GM19372 (cell line): Measurements from ENCODE around the gene IGSF8.

Experiments
- ATAC-seq: cut with Tn5 transposase; IDR thresholded peaks from one replicate; pipeline ENCODE4 v1.9.1; 2021; ENCODE audit warnings: mild to moderate bottlenecking, low read depth, moderate library complexity; ENCODE audit not compliant: unreplicated experiment

Gene IGSF8

DNA sequence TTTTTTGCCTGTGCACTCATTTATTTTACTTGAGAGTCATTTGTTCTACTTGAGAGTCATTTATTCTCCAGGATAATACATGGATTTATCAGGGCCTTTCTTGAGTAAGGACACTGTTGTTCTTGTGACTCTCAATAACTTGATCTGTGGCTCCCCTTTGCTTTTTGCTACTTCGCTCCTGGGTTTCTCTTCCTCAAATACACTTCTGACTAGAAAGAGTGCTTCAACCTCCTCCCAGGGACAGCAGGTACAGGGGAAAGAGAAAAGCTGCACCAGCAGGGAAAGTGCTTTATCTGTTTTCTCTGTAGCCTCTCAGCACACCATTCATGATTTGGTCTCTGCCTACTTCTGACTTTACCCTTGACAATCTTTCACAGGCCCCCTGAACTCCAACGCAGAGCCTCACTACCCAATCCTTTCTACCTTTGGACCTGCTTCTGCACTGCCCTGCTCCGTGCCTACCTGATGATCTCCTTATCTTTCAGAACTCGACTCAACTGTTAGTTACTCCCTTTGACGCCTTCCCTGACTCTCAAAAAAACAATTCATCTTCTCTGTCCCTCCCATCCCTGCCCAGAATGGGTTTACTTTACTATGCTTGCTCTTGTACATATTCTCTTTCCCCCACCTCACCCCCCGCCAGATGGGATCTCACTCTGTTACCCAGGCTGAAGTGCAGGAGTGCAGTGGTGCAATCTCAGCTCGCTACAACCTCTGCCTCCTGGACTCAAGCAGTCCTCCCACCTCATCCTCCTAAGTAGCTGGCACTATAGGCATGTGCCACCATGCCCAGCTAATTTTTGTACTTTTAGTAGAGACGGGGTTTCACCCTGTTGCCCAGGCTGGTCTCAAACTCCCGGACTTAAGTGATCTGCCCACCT lies 51.1 kb downstream of the IGSF8 start:
- peak; percentile 41 for ATAC-seq

DNA sequence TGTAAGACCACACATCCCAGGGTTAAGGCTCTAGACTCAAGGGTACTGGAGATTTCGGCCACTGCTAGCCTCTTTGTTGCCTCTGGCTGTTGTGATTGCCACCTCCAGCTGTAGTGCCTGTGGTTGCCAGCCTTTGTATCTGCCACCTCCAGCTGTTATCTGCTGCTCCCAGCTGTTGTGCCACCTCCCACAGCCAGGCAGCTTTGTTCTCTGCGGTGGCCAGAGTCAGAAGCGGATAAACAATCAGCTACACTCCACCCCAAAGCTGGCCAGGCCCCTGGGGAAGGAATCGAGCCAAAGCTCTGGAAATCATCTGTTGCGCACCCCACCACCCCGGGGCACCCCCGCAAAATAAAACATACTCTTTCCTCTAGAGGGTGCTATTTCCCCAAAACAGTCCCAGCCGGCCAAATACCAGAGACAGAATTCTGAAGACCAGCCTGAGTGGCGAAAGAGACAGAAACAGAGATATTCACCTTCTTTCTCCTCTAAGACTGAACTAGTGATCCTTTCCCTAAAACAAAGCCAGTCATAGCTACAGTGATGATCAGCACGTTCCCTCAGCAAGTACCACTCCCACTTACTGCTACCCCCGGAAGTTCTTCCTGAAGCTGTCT lies 51.8 kb downstream of the IGSF8 start:
- ATAC-seq, result peak; percentile 77

DNA sequence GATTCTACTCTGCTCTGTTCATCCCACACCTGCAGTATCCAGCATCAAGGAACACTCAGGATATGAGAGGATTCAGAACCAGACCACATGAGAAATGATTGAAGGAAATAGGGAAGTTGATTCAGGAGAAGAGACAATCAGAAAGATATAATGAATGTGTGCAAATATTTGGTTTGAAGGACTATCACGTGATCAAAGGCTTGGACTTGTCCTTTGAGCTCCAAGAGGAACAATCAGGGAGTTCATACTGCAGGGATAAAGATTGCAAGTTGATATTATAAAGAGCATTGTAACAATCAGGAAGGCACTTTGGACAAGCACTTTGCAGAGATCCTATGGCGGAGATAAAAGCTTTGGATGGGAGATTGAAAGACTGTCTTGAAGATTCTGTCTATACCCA lies 52.8 kb downstream of the IGSF8 start:
- ATAC-seq, result no peak

GRCh38 chr1:160043543-160043942 lies 54.9 kb downstream of the IGSF8 start:
- no peak for ATAC-seq
